Trophoblast cell (in vitro differentiated cells and primary cell): ENCODE results near the gene ZNF408.

Experiments used
- DNase-seq, 2 donors: peaks; one replicate each; pipeline ENCODE4 v3.0.0-alpha.2; 2016
- H2AFZ ChIP-seq: 2 replicates; pipeline ENCODE4 v1.6.1; 2013; ENCODE audit warnings: low read length, moderate library complexity, mild to moderate bottlenecking; ENCODE audit not compliant: insufficient read depth, poor library complexity
- H2AK5ac ChIP-seq: 2 replicates; pipeline ENCODE4 v1.6.1; 2013; ENCODE audit warnings: mild to moderate bottlenecking, low read length
- H2BK120ac ChIP-seq: 2 replicates; pipeline ENCODE4 v1.6.1; 2013; ENCODE audit warnings: low read length, mild to moderate bottlenecking, moderate library complexity; ENCODE audit not compliant: insufficient read depth, poor library complexity
- H2BK12ac ChIP-seq: 2 replicates; pipeline ENCODE4 v1.6.1; 2013; ENCODE audit warnings: mild to moderate bottlenecking, low read length, moderate library complexity
- H2BK5ac ChIP-seq: 2 replicates; pipeline ENCODE4 v1.6.1; 2013; ENCODE audit warnings: low read length, low read depth, moderate library complexity, mild to moderate bottlenecking; ENCODE audit not compliant: poor library complexity
- H3K14ac ChIP-seq: 2 replicates; pipeline ENCODE4 v1.6.1; 2013; ENCODE audit warnings: mild to moderate bottlenecking, low read length
- H3K18ac ChIP-seq: 2 replicates; pipeline ENCODE4 v1.6.1; 2013; ENCODE audit warnings: mild to moderate bottlenecking, low read length
- H3K23ac ChIP-seq: 2 replicates; pipeline ENCODE4 v1.6.1; 2013; ENCODE audit warnings: low read length
- H3K27ac ChIP-seq: 2 replicates; pipeline ENCODE4 v1.5.1; 2013; ENCODE audit warnings: low read depth, mild to moderate bottlenecking, inconsistent platforms, low read length, moderate library complexity
- H3K27me3 ChIP-seq: 2 replicates; pipeline ENCODE4 v1.6.1; 2013; ENCODE audit warnings: inconsistent platforms, mild to moderate bottlenecking, low read length, moderate library complexity; ENCODE audit not compliant: insufficient read depth
- H3K36me3 ChIP-seq, 2 experiments: 1 replicate in 1 of 2; 2 replicates in 1 of 2; pipeline ENCODE4 v1.6.1; 2013; ENCODE audit warnings: low read length in 2 of 2, mild to moderate bottlenecking in 2 of 2, moderate library complexity in 1 of 2; ENCODE audit not compliant: insufficient read depth in 2 of 2, control insufficient read depth in 1 of 2
- H3K4ac ChIP-seq: 2 replicates; pipeline ENCODE4 v1.6.1; 2013; ENCODE audit warnings: low read depth, mild to moderate bottlenecking, low read length, moderate library complexity
- H3K4me1 ChIP-seq, 2 experiments: 1 replicate in 1 of 2; 2 replicates in 1 of 2; pipeline ENCODE4 v1.6.1; 2013; ENCODE audit warnings: low read length in 2 of 2, mild to moderate bottlenecking in 2 of 2, moderate library complexity in 1 of 2; ENCODE audit not compliant: insufficient read depth in 2 of 2, control insufficient read depth in 1 of 2
- H3K4me2 ChIP-seq: 2 replicates; pipeline ENCODE4 v1.6.1; 2013; ENCODE audit warnings: inconsistent platforms, mild to moderate bottlenecking, low read length, moderate library complexity
- H3K4me3 ChIP-seq: 2 replicates; pipeline ENCODE4 v1.5.1; 2013; ENCODE audit warnings: mild to moderate bottlenecking, low read depth, low read length, inconsistent platforms
- H3K79me1 ChIP-seq: one replicate; pipeline ENCODE4 v1.6.1; 2013; ENCODE audit warnings: low read length
- H3K79me2 ChIP-seq: 2 replicates; pipeline ENCODE4 v1.6.1; 2013; ENCODE audit warnings: low read length, mild to moderate bottlenecking; ENCODE audit not compliant: control insufficient read depth, insufficient read depth, poor library complexity
- H3K9ac ChIP-seq: 2 replicates; pipeline ENCODE4 v1.6.1; 2013; ENCODE audit warnings: mild to moderate bottlenecking, low read length
- H3K9me3 ChIP-seq: 2 replicates; pipeline ENCODE4 v1.6.1; 2013; ENCODE audit warnings: low read depth, mild to moderate bottlenecking, control low read depth, inconsistent platforms, low read length; ENCODE audit not compliant: insufficient read depth
- H4K12ac ChIP-seq: 2 replicates; pipeline ENCODE4 v1.6.1; 2013; ENCODE audit warnings: low read depth, mild to moderate bottlenecking, low read length, moderate library complexity
- H4K8ac ChIP-seq: 2 replicates; pipeline ENCODE4 v1.6.1; 2013; ENCODE audit warnings: low read depth, mild to moderate bottlenecking, low read length, moderate library complexity
- H4K91ac ChIP-seq: one replicate; pipeline ENCODE4 v1.6.1; 2013; ENCODE audit warnings: low read depth, mild to moderate bottlenecking, low read length, moderate library complexity
- WGBS: extraction: QIAGEN DNeasy Blood & Tissue Kit; methylation state at CpG from one replicate; pipeline ENCODE4 v1.1.7; 2013; ENCODE audit warnings: missing lambda C conversion rate; ENCODE audit not compliant: insufficient read length, insufficient coverage; ENCODE audit errors: extremely low coverage; 5-methylcytosine and 5-hydroxymethylcytosine counted together

The ZNF408 gene

GRCh38 chr11:46724088-46724487 is 23.3 kb downstream of the ZNF408 start:
- Histone ChIP-seq H3K27me3 (no peaks in the 10 kb centered on the region), H4K12ac (no peak overlapping the region), H3K9me3 (no peaks in the 10 kb centered on the region), H4K91ac (no peak overlapping the region), H2BK12ac (no peak overlapping the region), H3K27ac (no peak overlapping the region), H2BK5ac (no peak overlapping the region), H2AFZ (no peak overlapping the region), H3K4me2 (no peak overlapping the region), H2AK5ac (no peak overlapping the region), H3K36me3 (no peaks in the 10 kb centered on the region), H3K18ac (no peak overlapping the region), H3K23ac (no peak overlapping the region), H2BK120ac (no peak overlapping the region), H3K79me2 (no peaks in the 10 kb centered on the region), H4K8ac (no peak overlapping the region), H3K14ac (no peak overlapping the region), H3K4ac (no peak overlapping the region), H3K4me1 (peaks cover 4 to 7% of the 10 kb centered on the region in 2 experiments), H3K9ac (no peak overlapping the region), H3K79me1 (no peaks in the 10 kb centered on the region), H3K4me3 (no peak overlapping the region)
- peak in 1 of 2 donors; percentile 18 for DNase-seq
- no CpG with 5 or more reads among the region's 8 CpGs for WGBS

- Histone ChIP-seq H3K27me3 (no peaks in the 10 kb centered on the region), H3K18ac (no peak overlapping the region), H3K9me3 (no peaks in the 10 kb centered on the region), H3K27ac (no peak overlapping the region), H3K36me3 (no peaks in the 10 kb centered on the region), H3K79me1 (no peaks in the 10 kb centered on the region), H3K79me2 (no peaks in the 10 kb centered on the region), H2BK5ac (no peak overlapping the region), H3K4me3 (no peak overlapping the region), H3K4me2 (no peak overlapping the region), H4K12ac (no peak overlapping the region), H2BK120ac (no peak overlapping the region), H4K8ac (no peak overlapping the region), H3K9ac (no peak overlapping the region), H2AFZ (no peak overlapping the region), H3K23ac (no peak overlapping the region), H4K91ac (no peak overlapping the region), H3K4me1 (peaks cover 4 to 7% of the 10 kb centered on the region in 2 experiments), H3K4ac (no peak overlapping the region), H2BK12ac (no peak overlapping the region), H2AK5ac (no peak overlapping the region), H3K14ac (no peak overlapping the region)
- DNase-seq: no peak
- WGBS: no CpG with 5 or more reads among the region's 19 CpGs
Measured at GRCh38 chr11:46725338-46726205, 24.7 kb downstream of the ZNF408 start.

- no peaks in the 10 kb centered on the region for H3K36me3 ChIP-seq
- no peak overlapping the region for H4K12ac ChIP-seq
- no peak overlapping the region for H4K8ac ChIP-seq
- H3K4ac ChIP-seq: no peak overlapping the region
- no peaks in the 10 kb centered on the region for H3K79me1 ChIP-seq
- H3K14ac ChIP-seq: no peak overlapping the region
- no CpG with 5 or more reads among the region's 26 CpGs for WGBS
- no peak overlapping the region for H3K27ac ChIP-seq
- no peak overlapping the region for H3K9ac ChIP-seq
- no peaks in the 10 kb centered on the region for H3K27me3 ChIP-seq
- no peak overlapping the region for H2AK5ac ChIP-seq
- no peak overlapping the region for H2BK12ac ChIP-seq
- no peak for DNase-seq
- no peak overlapping the region for H2BK120ac ChIP-seq
- H3K4me3 ChIP-seq: no peak overlapping the region
- H2BK5ac ChIP-seq: no peak overlapping the region
- no peaks in the 10 kb centered on the region for H3K79me2 ChIP-seq
- H3K9me3 ChIP-seq: no peaks in the 10 kb centered on the region
- H3K4me2 ChIP-seq: no peak overlapping the region
- H3K23ac ChIP-seq: no peak overlapping the region
- no peak overlapping the region for H4K91ac ChIP-seq
- no peak overlapping the region for H2AFZ ChIP-seq
- peaks cover 4 to 7% of the 10 kb centered on the region in 2 experiments for H3K4me1 ChIP-seq
- no peak overlapping the region for H3K18ac ChIP-seq
Measured at GRCh38 chr11:46726206-46726862, 25.5 kb downstream of the ZNF408 start.

- no peak overlapping the region for H2BK12ac ChIP-seq
- no peak overlapping the region for H3K14ac ChIP-seq
- H3K4me2 ChIP-seq: no peak overlapping the region
- no peak overlapping the region for H3K9ac ChIP-seq
- H3K4me3 ChIP-seq: no peak overlapping the region
- no peak overlapping the region for H2AK5ac ChIP-seq
- no peak overlapping the region for H3K18ac ChIP-seq
- no peak overlapping the region for H3K4ac ChIP-seq
- H3K23ac ChIP-seq: no peak overlapping the region
- no peaks in the 10 kb centered on the region for H3K27me3 ChIP-seq
- H2BK120ac ChIP-seq: no peak overlapping the region
- no peaks in the 10 kb centered on the region for H3K79me2 ChIP-seq
- no CpG with 5 or more reads among the region's 17 CpGs for WGBS
- no peaks in the 10 kb centered on the region for H3K9me3 ChIP-seq
- H3K27ac ChIP-seq: no peak overlapping the region
- no peaks in the 10 kb centered on the region for H3K36me3 ChIP-seq
- no peak overlapping the region for H4K91ac ChIP-seq
- no peak overlapping the region for H2AFZ ChIP-seq
- no peak overlapping the region for H4K12ac ChIP-seq
- no peak for DNase-seq
- H3K79me1 ChIP-seq: no peaks in the 10 kb centered on the region
- no peak overlapping the region for H2BK5ac ChIP-seq
- peaks cover 4 to 7% of the 10 kb centered on the region in 2 experiments for H3K4me1 ChIP-seq
- H4K8ac ChIP-seq: no peak overlapping the region
Measured at GRCh38 chr11:46727952-46728658, 27.3 kb downstream of the ZNF408 start.
